ENCODE measurements around the gene GPAM.

DNA sequence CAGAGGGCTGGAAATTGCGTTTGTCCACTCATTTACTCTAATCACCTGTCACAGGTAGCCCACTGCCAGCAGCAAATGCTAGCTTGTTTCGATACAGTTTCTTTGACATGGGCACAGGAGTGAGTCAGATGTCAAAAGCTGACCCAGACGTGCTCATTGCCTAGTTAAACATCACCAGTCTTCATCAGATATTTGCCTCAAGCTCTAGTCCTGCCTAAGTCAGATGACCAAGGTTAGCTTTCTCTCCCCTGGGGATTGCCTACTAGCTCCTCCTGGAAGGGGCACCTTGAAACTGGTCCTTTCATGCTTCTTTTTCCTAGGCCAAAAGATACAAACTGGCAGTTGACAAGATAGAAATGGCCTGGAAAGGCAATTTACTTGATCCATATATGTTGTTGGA, 35.2 kb downstream of the GPAM start:
- TF ChIP-seq, protein P1, sequence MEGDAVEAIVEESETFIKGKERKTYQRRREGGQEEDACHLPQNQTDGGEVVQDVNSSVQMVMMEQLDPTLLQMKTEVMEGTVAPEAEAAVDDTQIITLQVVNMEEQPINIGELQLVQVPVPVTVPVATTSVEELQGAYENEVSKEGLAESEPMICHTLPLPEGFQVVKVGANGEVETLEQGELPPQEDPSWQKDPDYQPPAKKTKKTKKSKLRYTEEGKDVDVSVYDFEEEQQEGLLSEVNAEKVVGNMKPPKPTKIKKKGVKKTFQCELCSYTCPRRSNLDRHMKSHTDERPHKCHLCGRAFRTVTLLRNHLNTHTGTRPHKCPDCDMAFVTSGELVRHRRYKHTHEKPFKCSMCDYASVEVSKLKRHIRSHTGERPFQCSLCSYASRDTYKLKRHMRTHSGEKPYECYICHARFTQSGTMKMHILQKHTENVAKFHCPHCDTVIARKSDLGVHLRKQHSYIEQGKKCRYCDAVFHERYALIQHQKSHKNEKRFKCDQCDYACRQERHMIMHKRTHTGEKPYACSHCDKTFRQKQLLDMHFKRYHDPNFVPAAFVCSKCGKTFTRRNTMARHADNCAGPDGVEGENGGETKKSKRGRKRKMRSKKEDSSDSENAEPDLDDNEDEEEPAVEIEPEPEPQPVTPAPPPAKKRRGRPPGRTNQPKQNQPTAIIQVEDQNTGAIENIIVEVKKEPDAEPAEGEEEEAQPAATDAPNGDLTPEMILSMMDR (IDR thresholded peaks at IDR 0.05; ENCODE audit: insufficient read depth, low read depth, low read length): no peak
- no peak for TF ChIP-seq EZH2 (IDR thresholded peaks at IDR 0.05; ENCODE audit: insufficient read depth, low read length)

Data from astrocyte (in vitro differentiated cells and primary cell).